ENCODE results near the gene TOMM20.

Gene TOMM20

DNA sequence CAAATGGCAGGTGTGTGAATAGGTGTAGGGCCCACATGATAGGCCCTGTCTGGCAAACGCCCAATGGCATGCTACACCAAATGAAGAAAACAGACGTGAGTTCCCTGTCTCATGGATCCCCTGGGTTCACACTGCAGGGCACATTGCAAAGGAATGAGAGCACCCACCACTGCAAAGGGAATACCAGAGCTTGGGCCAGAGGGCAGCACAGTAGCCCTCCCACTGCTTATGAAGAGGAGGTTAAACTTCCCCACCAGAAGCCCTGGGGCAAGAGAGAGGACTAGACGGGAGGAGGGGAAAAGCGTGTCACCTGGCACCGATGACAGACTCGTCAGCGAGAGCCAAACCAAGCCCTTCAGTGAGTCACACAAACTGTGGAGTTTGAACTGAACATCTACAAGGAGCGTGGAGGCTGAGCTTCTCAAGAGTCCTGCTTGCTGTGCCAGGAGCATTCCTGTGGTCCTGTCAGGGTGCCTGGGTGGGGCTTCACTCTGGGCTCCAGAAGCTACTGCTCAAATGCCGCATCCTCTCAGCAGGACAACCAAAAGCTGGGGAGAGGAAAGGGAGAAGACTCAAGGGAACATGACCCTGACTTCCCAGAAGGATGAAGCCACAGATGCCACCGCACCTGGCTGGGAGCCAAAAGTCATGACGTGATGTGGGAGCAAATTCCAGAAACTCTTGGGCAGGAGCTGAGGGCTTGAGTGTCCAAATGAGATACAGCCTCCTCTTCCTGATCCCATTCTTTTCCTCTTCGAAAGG lies 61.1 kb downstream of the TOMM20 start:
- Histone ChIP-seq H3K4me1 (ENCODE audit: control insufficient read depth, insufficient read depth, low read length) (peaks cover 9% of the 10 kb centered on the region), H3K4me3 (ENCODE audit: low read depth, low read length) (no peak overlapping the region), H3K9me3 (ENCODE audit: control insufficient read depth, insufficient read depth, low read depth, low read length) (no peaks in the 10 kb centered on the region), H3K36me3 (ENCODE audit: control insufficient read depth in 2 of 2, insufficient read depth in 1 of 2, low read length in 2 of 2) (no peaks in the 10 kb centered on the region), H3K27ac (ENCODE audit: extremely low read depth, low read depth, low read length) (peak overlapping the region; percentile 40)
- ChIA-PET CTCF (interaction anchor here (0.7 to 3.0 kb wide), 6 partner anchors 12 to 581 kb away, joined by 3 to 13 read pairs (median 4); no protein-coding TSS in a partner anchor), POLR2A (interaction anchor here (0.7 to 2.4 kb wide), 11 partner anchors 11 to 523 kb away, joined by 3 to 18 read pairs (median 5); partner anchors contain the start of gene IRF2BP2)
- TF ChIP-seq ZNF76 (tag by site-specific recombination; IDR thresholded peaks at IDR 0.05; ENCODE audit: borderline replicate concordance, low read depth): peak; percentile 69; the same call in 1 of the 2 replicates
- no peak for TF ChIP-seq ZNF311 (tag by site-specific recombination; IDR thresholded peaks at IDR 0.05; ENCODE audit: borderline replicate concordance)
- TF ChIP-seq KLF8 (tag by site-specific recombination; IDR thresholded peaks at IDR 0.05): peak; percentile 75
- TF ChIP-seq, protein P1, sequence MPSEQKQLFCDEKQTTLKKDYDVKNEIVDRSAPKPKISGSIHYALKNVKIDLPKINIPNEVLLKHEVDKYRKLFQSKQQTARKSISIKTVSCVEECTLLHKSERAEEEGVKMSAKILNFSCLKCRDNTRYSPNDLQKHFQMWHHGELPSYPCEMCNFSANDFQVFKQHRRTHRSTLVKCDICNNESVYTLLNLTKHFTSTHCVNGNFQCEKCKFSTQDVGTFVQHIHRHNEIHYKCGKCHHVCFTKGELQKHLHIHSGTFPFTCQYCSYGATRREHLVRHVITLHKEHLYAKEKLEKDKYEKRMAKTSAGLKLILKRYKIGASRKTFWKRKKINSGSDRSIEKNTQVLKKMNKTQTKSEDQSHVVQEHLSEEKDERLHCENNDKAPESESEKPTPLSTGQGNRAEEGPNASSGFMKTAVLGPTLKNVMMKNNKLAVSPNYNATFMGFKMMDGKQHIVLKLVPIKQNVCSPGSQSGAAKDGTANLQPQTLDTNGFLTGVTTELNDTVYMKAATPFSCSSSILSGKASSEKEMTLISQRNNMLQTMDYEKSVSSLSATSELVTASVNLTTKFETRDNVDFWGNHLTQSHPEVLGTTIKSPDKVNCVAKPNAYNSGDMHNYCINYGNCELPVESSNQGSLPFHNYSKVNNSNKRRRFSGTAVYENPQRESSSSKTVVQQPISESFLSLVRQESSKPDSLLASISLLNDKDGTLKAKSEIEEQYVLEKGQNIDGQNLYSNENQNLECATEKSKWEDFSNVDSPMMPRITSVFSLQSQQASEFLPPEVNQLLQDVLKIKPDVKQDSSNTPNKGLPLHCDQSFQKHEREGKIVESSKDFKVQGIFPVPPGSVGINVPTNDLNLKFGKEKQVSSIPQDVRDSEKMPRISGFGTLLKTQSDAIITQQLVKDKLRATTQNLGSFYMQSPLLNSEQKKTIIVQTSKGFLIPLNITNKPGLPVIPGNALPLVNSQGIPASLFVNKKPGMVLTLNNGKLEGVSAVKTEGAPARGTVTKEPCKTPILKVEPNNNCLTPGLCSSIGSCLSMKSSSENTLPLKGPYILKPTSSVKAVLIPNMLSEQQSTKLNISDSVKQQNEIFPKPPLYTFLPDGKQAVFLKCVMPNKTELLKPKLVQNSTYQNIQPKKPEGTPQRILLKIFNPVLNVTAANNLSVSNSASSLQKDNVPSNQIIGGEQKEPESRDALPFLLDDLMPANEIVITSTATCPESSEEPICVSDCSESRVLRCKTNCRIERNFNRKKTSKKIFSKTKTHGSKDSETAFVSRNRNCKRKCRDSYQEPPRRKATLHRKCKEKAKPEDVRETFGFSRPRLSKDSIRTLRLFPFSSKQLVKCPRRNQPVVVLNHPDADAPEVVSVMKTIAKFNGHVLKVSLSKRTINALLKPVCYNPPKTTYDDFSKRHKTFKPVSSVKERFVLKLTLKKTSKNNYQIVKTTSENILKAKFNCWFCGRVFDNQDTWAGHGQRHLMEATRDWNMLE (tag by site-specific recombination; conservative IDR thresholded peaks at IDR 0.05; ENCODE audit: low read depth): peak; percentile 67
- peak; percentile 33 for TF ChIP-seq SP3 (tag by site-specific recombination; IDR thresholded peaks at IDR 0.05)
- no peak for TF ChIP-seq ZNF514 (tag by site-specific recombination; IDR thresholded peaks at IDR 0.05)
- peak; percentile 68 for TF ChIP-seq GLIS1 (tag by site-specific recombination; IDR thresholded peaks at IDR 0.05)
- TF ChIP-seq, protein P2, sequence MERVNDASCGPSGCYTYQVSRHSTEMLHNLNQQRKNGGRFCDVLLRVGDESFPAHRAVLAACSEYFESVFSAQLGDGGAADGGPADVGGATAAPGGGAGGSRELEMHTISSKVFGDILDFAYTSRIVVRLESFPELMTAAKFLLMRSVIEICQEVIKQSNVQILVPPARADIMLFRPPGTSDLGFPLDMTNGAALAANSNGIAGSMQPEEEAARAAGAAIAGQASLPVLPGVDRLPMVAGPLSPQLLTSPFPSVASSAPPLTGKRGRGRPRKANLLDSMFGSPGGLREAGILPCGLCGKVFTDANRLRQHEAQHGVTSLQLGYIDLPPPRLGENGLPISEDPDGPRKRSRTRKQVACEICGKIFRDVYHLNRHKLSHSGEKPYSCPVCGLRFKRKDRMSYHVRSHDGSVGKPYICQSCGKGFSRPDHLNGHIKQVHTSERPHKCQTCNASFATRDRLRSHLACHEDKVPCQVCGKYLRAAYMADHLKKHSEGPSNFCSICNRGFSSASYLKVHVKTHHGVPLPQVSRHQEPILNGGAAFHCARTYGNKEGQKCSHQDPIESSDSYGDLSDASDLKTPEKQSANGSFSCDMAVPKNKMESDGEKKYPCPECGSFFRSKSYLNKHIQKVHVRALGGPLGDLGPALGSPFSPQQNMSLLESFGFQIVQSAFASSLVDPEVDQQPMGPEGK (tag by site-specific recombination; IDR thresholded peaks at IDR 0.05): peak; percentile 85
- TF ChIP-seq, protein P3, sequence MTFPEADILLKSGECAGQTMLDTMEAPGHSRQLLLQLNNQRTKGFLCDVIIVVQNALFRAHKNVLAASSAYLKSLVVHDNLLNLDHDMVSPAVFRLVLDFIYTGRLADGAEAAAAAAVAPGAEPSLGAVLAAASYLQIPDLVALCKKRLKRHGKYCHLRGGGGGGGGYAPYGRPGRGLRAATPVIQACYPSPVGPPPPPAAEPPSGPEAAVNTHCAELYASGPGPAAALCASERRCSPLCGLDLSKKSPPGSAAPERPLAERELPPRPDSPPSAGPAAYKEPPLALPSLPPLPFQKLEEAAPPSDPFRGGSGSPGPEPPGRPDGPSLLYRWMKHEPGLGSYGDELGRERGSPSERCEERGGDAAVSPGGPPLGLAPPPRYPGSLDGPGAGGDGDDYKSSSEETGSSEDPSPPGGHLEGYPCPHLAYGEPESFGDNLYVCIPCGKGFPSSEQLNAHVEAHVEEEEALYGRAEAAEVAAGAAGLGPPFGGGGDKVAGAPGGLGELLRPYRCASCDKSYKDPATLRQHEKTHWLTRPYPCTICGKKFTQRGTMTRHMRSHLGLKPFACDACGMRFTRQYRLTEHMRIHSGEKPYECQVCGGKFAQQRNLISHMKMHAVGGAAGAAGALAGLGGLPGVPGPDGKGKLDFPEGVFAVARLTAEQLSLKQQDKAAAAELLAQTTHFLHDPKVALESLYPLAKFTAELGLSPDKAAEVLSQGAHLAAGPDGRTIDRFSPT (tag by site-specific recombination; IDR thresholded peaks at IDR 0.05): no peak
- 0 out of 2 replicates have a peak, but pooled peaks have one; percentile 72 for TF ChIP-seq SCRT1 (tag by site-specific recombination; IDR thresholded peaks at IDR 0.05; ENCODE audit: borderline replicate concordance)
- TF ChIP-seq, protein P4, sequence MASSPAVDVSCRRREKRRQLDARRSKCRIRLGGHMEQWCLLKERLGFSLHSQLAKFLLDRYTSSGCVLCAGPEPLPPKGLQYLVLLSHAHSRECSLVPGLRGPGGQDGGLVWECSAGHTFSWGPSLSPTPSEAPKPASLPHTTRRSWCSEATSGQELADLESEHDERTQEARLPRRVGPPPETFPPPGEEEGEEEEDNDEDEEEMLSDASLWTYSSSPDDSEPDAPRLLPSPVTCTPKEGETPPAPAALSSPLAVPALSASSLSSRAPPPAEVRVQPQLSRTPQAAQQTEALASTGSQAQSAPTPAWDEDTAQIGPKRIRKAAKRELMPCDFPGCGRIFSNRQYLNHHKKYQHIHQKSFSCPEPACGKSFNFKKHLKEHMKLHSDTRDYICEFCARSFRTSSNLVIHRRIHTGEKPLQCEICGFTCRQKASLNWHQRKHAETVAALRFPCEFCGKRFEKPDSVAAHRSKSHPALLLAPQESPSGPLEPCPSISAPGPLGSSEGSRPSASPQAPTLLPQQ (tag by site-specific recombination; IDR thresholded peaks at IDR 0.05): peak; percentile 83; the same call in 1 of the 2 replicates
- TF ChIP-seq ZNF221 (tag by site-specific recombination; IDR thresholded peaks at IDR 0.05; ENCODE audit: borderline replicate concordance): no peak; the same call in 1 of the 2 replicates
- TF ChIP-seq ZNF24 (tag by site-specific recombination; IDR thresholded peaks at IDR 0.05): peak; percentile 95
- peak; percentile 97 for TF ChIP-seq ZBTB17 (tag by site-specific recombination; IDR thresholded peaks at IDR 0.05)
- TF ChIP-seq MZF1 (tag by site-specific recombination; IDR thresholded peaks at IDR 0.05; ENCODE audit: borderline replicate concordance): peak; percentile 32
- peak; percentile 16; the same call in 1 of the 2 replicates for TF ChIP-seq ZBTB20 (tag by site-specific recombination; IDR thresholded peaks at IDR 0.05)
- no peak for TF ChIP-seq MYNN (tag by site-specific recombination; IDR thresholded peaks at IDR 0.05; ENCODE audit: borderline replicate concordance)
- TF ChIP-seq, protein P5, sequence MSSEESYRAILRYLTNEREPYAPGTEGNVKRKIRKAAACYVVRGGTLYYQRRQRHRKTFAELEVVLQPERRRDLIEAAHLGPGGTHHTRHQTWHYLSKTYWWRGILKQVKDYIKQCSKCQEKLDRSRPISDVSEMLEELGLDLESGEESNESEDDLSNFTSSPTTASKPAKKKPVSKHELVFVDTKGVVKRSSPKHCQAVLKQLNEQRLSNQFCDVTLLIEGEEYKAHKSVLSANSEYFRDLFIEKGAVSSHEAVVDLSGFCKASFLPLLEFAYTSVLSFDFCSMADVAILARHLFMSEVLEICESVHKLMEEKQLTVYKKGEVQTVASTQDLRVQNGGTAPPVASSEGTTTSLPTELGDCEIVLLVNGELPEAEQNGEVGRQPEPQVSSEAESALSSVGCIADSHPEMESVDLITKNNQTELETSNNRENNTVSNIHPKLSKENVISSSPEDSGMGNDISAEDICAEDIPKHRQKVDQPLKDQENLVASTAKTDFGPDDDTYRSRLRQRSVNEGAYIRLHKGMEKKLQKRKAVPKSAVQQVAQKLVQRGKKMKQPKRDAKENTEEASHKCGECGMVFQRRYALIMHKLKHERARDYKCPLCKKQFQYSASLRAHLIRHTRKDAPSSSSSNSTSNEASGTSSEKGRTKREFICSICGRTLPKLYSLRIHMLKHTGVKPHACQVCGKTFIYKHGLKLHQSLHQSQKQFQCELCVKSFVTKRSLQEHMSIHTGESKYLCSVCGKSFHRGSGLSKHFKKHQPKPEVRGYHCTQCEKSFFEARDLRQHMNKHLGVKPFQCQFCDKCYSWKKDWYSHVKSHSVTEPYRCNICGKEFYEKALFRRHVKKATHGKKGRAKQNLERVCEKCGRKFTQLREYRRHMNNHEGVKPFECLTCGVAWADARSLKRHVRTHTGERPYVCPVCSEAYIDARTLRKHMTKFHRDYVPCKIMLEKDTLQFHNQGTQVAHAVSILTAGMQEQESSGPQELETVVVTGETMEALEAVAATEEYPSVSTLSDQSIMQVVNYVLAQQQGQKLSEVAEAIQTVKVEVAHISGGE (tag by site-specific recombination; conservative IDR thresholded peaks at IDR 0.05; ENCODE audit: low read depth): no peak
- TF ChIP-seq ZFP41 (tag by site-specific recombination; IDR thresholded peaks at IDR 0.05; ENCODE audit: borderline replicate concordance): no peak
- peak; percentile 98 for TF ChIP-seq SCRT2 (tag by site-specific recombination; IDR thresholded peaks at IDR 0.05)
- TF ChIP-seq ZXDB (tag by site-specific recombination; IDR thresholded peaks at IDR 0.05): peak; percentile 53; the same call in 1 of the 2 replicates
- TF ChIP-seq ZNF776 (tag by site-specific recombination; IDR thresholded peaks at IDR 0.05; ENCODE audit: borderline replicate concordance): no peak; the same call in 1 of the 2 replicates
